Astrocyte of the spinal cord (primary cell): ENCODE results near the gene HYAL3.
A peak's percentile ranks its signal among the peaks of the same experiment; 100 is the strongest.

Source experiments
- DNase-seq: peaks from one replicate; pipeline ENCODE4 v3.0.0; 2011; ENCODE audit warnings: low read depth, low spot score
- H3K4me3 ChIP-seq: 2 replicates; pipeline ENCODE4 v1.5.1; 2011; ENCODE audit warnings: low read depth, mild to moderate bottlenecking, low read length, moderate library complexity
- CTCF ChIP-seq: IDR thresholded peaks from 2 replicates; pipeline ENCODE4 v1.5.1; 2012; ENCODE audit warnings: low read depth, mild to moderate bottlenecking, low read length, inconsistent platforms
- in situ Hi-C: cut with HindIII; loops from 2 replicates; pipeline ENCODE4 v1.10.0; 2017; ENCODE audit warnings: low sequenced_read_pairs

The HYAL3 gene

GRCh38 chr3:50256978-50257890 lies 42.0 kb downstream of the HYAL3 start:
- in situ Hi-C loops, result no loop called here
- peak; percentile 50 for DNase-seq
- no peak overlapping the region for H3K4me3 ChIP-seq
- TF ChIP-seq CTCF, result peak; percentile 70

- DNase-seq, result no peak
- in situ Hi-C loops, result no loop called here
- H3K4me3 ChIP-seq, result no peak overlapping the region
- TF ChIP-seq CTCF, result no peak
Measured at GRCh38 chr3:50255251-50255615, 44.0 kb downstream of the HYAL3 start.

GRCh38 chr3:50254577-50255250 lies 44.5 kb downstream of the HYAL3 start:
- TF ChIP-seq CTCF, result no peak
- in situ Hi-C loops, result no loop called here
- peak; percentile 48 for DNase-seq
- H3K4me3 ChIP-seq, result no peak overlapping the region

GRCh38 chr3:50251220-50251619 lies 48.0 kb downstream of the HYAL3 start:
- TF ChIP-seq CTCF, result no peak
- no peak overlapping the region for H3K4me3 ChIP-seq
- in situ Hi-C loops, result no loop called here
- peak; percentile 89 for DNase-seq

GRCh38 chr3:50250514-50250913 lies 48.7 kb downstream of the HYAL3 start:
- no peak for TF ChIP-seq CTCF
- DNase-seq, result no peak
- no peak overlapping the region for H3K4me3 ChIP-seq
- in situ Hi-C loops, result no loop called here

- no peak for DNase-seq
- TF ChIP-seq CTCF, result no peak
- in situ Hi-C loops, result no loop called here
- H3K4me3 ChIP-seq, result no peak overlapping the region
Measured at GRCh38 chr3:50249457-50249856, 49.7 kb downstream of the HYAL3 start.
